ENCODE data around the gene TEAD3.

TEAD3 gene

DNA sequence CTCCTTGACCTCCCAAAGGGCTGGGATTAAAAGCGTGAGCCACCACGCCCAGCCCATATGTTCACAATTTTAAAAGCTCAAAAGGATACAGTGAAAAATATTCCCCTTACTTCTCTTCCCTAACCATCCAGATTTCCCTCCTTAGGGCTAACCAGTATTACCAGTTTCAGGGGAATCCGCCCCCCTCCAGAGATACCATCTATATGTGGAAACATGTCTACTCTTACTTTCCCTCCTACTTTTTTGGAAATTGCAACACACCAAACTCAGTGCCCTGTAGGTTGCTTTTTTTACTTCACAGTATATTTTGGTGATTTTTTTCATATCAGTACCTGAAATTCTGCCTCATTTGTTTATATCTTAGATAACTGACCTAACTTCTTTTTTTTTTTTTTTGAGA, 35.6 kb downstream of the TEAD3 start:
- DNase-seq = no peak
- Histone ChIP-seq H3K27me3 (ENCODE audit: insufficient read depth, low read length, poor library complexity) (no peaks in the 10 kb centered on the region), H3K4me3 (ENCODE audit: low read depth in 1 of 2, low read length in 2 of 2) (no peak overlapping the region), H2AFZ (ENCODE audit: low read depth, low read length) (no peak overlapping the region), H3K36me3 (ENCODE audit: insufficient read depth, low read length) (peaks cover 43% of the 10 kb centered on the region), H3K9ac (ENCODE audit: low read depth, low read length) (no peak overlapping the region), H3K9me3 (ENCODE audit: insufficient read depth, low read length, severe bottlenecking) (no peaks in the 10 kb centered on the region), H4K20me1 (ENCODE audit: insufficient read depth, low read length) (peaks cover 7% of the 10 kb centered on the region; the same call in 1 of the 2 replicates), H3K4me2 (ENCODE audit: insufficient read depth, low read length) (no peak overlapping the region), H3K79me2 (ENCODE audit: insufficient read depth, low read length) (no peaks in the 10 kb centered on the region), H3K4me1 (ENCODE audit: insufficient read depth, low read length) (no peaks in the 10 kb centered on the region), H3K27ac (ENCODE audit: low read length) (no peak overlapping the region)
- TF ChIP-seq EZH2 (IDR thresholded peaks at IDR 0.05; ENCODE audit: borderline replicate concordance, low read depth, low read length, severe bottlenecking) = no peak
- ATAC-seq (ENCODE audit: insufficient read depth, low read depth) = no peak

DNA sequence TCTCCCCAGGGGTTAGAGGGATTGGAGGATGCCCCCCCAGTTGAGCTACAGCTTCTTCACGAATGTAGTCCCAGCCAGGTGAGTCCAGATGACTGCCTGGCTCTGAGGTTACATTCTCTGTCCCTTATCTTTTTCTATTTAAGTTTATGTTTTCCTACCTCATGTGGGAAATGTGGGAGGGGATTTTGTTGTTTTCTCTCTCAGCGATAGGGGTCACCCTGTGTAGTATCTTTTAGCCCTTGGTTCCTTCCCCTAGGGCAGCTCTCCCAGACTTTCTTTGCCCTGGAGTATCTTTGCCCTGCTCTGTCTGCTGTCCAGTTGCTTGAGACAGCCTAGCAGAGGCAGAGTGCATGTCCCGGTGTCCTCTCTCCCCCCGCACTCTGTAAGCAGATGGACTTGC, 39.0 kb downstream of the TEAD3 start:
- H4K20me1 ChIP-seq (ENCODE audit: insufficient read depth, low read length) = peaks cover 11% of the 10 kb centered on the region; the same call in 1 of the 2 replicates
- no peaks in the 10 kb centered on the region for H3K79me2 ChIP-seq (ENCODE audit: insufficient read depth, low read length)
- H3K4me3 ChIP-seq (ENCODE audit: low read depth in 1 of 2, low read length in 2 of 2) = no peak overlapping the region
- H3K9ac ChIP-seq (ENCODE audit: low read depth, low read length) = no peak overlapping the region
- DNase-seq = no peak
- no peak for ATAC-seq (ENCODE audit: insufficient read depth, low read depth)
- peaks cover 49% of the 10 kb centered on the region for H3K36me3 ChIP-seq (ENCODE audit: insufficient read depth, low read length)
- H3K9me3 ChIP-seq (ENCODE audit: insufficient read depth, low read length, severe bottlenecking) = no peaks in the 10 kb centered on the region
- no peaks in the 10 kb centered on the region for H3K27me3 ChIP-seq (ENCODE audit: insufficient read depth, low read length, poor library complexity)
- H3K4me1 ChIP-seq (ENCODE audit: insufficient read depth, low read length) = peaks cover 11% of the 10 kb centered on the region
- H3K4me2 ChIP-seq (ENCODE audit: insufficient read depth, low read length) = no peak overlapping the region
- H3K27ac ChIP-seq (ENCODE audit: low read length) = no peak overlapping the region
- TF ChIP-seq EZH2 (IDR thresholded peaks at IDR 0.05; ENCODE audit: borderline replicate concordance, low read depth, low read length, severe bottlenecking) = no peak
- TF ChIP-seq, protein P1, sequence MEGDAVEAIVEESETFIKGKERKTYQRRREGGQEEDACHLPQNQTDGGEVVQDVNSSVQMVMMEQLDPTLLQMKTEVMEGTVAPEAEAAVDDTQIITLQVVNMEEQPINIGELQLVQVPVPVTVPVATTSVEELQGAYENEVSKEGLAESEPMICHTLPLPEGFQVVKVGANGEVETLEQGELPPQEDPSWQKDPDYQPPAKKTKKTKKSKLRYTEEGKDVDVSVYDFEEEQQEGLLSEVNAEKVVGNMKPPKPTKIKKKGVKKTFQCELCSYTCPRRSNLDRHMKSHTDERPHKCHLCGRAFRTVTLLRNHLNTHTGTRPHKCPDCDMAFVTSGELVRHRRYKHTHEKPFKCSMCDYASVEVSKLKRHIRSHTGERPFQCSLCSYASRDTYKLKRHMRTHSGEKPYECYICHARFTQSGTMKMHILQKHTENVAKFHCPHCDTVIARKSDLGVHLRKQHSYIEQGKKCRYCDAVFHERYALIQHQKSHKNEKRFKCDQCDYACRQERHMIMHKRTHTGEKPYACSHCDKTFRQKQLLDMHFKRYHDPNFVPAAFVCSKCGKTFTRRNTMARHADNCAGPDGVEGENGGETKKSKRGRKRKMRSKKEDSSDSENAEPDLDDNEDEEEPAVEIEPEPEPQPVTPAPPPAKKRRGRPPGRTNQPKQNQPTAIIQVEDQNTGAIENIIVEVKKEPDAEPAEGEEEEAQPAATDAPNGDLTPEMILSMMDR (IDR thresholded peaks at IDR 0.05; ENCODE audit: borderline replicate concordance, extremely low read depth, low read length, poor library complexity, severe bottlenecking) = no peak
- H2AFZ ChIP-seq (ENCODE audit: low read depth, low read length) = no peak overlapping the region

DNA sequence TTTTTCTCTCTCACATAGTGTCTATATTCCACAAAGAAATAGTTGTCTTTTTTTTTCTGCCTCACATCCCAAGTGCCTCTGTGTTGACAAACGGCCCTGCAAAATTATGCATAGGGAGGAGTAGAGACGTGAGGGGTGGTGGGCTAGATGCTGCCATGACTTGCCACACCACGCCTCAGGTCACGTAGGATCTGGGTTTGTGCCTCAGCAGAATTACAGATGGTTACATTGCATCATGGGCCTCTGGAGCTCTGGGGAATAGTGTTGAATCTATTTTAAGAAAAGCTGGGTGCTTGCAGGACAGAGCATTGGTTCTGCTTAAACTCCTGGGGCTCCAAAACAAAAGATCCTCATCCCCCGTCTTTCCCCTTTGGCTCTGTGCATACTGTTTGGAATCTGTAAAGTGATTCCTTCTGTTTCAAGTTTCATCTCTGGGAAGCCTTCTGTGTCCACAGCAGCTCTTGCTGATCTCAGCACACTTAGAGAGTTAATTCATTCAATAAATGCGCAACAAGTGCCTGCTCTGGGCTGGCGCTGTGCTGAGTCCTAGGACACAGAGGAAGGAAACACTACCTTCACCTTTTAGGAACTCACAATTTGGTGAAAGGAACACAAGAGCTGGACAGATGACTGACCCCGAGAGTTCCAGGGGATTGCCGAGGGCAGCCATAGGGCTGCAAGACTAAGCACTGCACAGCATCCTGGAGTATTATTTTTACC, 42.3 kb downstream of the TEAD3 start:
- H3K4me3 ChIP-seq (ENCODE audit: low read depth in 1 of 2, low read length in 2 of 2) = no peak overlapping the region
- TF ChIP-seq EZH2 (IDR thresholded peaks at IDR 0.05; ENCODE audit: borderline replicate concordance, low read depth, low read length, severe bottlenecking) = no peak
- TF ChIP-seq, protein P1 (IDR thresholded peaks at IDR 0.05; ENCODE audit: borderline replicate concordance, extremely low read depth, low read length, poor library complexity, severe bottlenecking) = no peak
- peaks cover 31% of the 10 kb centered on the region for H3K36me3 ChIP-seq (ENCODE audit: insufficient read depth, low read length)
- DNase-seq = no peak
- no peak overlapping the region for H2AFZ ChIP-seq (ENCODE audit: low read depth, low read length)
- H3K9me3 ChIP-seq (ENCODE audit: insufficient read depth, low read length, severe bottlenecking) = no peaks in the 10 kb centered on the region
- no peak for ATAC-seq (ENCODE audit: insufficient read depth, low read depth)
- H3K4me2 ChIP-seq (ENCODE audit: insufficient read depth, low read length) = peak overlapping the region; percentile 12; the same call in 1 of the 2 replicates
- no peaks in the 10 kb centered on the region for H3K79me2 ChIP-seq (ENCODE audit: insufficient read depth, low read length)
- H3K9ac ChIP-seq (ENCODE audit: low read depth, low read length) = peak overlapping the region; percentile 58; the same call in 1 of the 2 replicates
- no peaks in the 10 kb centered on the region for H3K27me3 ChIP-seq (ENCODE audit: insufficient read depth, low read length, poor library complexity)
- H3K27ac ChIP-seq (ENCODE audit: low read length) = no peak overlapping the region
- H3K4me1 ChIP-seq (ENCODE audit: insufficient read depth, low read length) = peaks cover 24% of the 10 kb centered on the region
- H4K20me1 ChIP-seq (ENCODE audit: insufficient read depth, low read length) = peaks cover 11% of the 10 kb centered on the region; the same call in 1 of the 2 replicates

DNA sequence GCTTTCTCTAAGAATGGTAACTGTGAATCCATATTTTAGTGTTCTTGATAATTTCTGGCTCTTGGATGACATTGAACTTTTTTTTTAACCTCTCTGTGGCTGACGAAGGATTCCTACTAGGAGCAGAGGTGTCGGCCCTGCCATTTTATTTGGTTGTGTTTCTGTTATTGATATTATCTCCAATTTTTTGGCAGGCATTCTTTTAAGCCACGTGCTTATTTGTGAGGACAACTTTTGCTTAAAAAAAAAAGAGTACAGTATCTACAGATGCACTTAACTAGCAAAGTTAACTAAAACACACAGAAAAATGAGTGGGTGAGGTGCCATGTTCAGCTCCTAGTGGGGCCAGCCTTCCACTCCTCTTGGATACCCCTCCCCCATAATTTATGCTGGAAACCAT, 43.6 kb downstream of the TEAD3 start:
- Histone ChIP-seq H3K9ac (ENCODE audit: low read depth, low read length) (peak overlapping the region; percentile 58), H3K79me2 (ENCODE audit: insufficient read depth, low read length) (no peaks in the 10 kb centered on the region), H3K27ac (ENCODE audit: low read length) (no peak overlapping the region), H3K4me2 (ENCODE audit: insufficient read depth, low read length) (peak overlapping the region; percentile 80), H3K9me3 (ENCODE audit: insufficient read depth, low read length, severe bottlenecking) (no peaks in the 10 kb centered on the region), H2AFZ (ENCODE audit: low read depth, low read length) (peak overlapping the region; percentile 77), H3K27me3 (ENCODE audit: insufficient read depth, low read length, poor library complexity) (no peaks in the 10 kb centered on the region), H3K4me1 (ENCODE audit: insufficient read depth, low read length) (peaks cover 24% of the 10 kb centered on the region), H4K20me1 (ENCODE audit: insufficient read depth, low read length) (peaks cover 11% of the 10 kb centered on the region; the same call in 1 of the 2 replicates), H3K36me3 (ENCODE audit: insufficient read depth, low read length) (peaks cover 24% of the 10 kb centered on the region), H3K4me3 (ENCODE audit: low read depth in 1 of 2, low read length in 2 of 2) (peak overlapping the region; percentile 43 to 59; a peak in 3 of 4 replicates)
- ATAC-seq (ENCODE audit: insufficient read depth, low read depth) = no peak
- DNase-seq = no peak
- TF ChIP-seq, protein P1 (IDR thresholded peaks at IDR 0.05; ENCODE audit: borderline replicate concordance, extremely low read depth, low read length, poor library complexity, severe bottlenecking) = no peak
- no peak for TF ChIP-seq EZH2 (IDR thresholded peaks at IDR 0.05; ENCODE audit: borderline replicate concordance, low read depth, low read length, severe bottlenecking)

Data from DND-41 (cell line).